Loucy (cell line): ENCODE data around the gene DBET.
"Not testable (repeated sequence)": the region's sequence is repeated elsewhere in the genome, so short reads cannot be mapped to it uniquely, and the experiment has no call there.

Experiments
- H2AFZ ChIP-seq: fragments of 200-600 bp; sonication (generic); 2 replicates; pipeline ENCODE4 v1.6.0; 2016; ENCODE audit warnings: antibody characterized with exemption, mild to moderate bottlenecking, low read length, moderate library complexity
- H3F3A ChIP-seq: fragments of 200-600 bp; 2 replicates; pipeline ENCODE4 v1.6.0; 2016; ENCODE audit warnings: antibody characterized with exemption, low read depth, mild to moderate bottlenecking
- H3K27me3 ChIP-seq: fragments of 200-600 bp; sonication (generic); 2 replicates; pipeline ENCODE4 v1.6.1; 2014; ENCODE audit warnings: low read length, mild to moderate bottlenecking; ENCODE audit not compliant: insufficient read depth, poor library complexity, severe bottlenecking
- H3K36me3 ChIP-seq: fragments of 200-600 bp; sonication (generic); 2 replicates; pipeline ENCODE4 v1.6.1; 2016; ENCODE audit warnings: low read length; ENCODE audit not compliant: insufficient read depth
- H3K4me1 ChIP-seq: fragments of 200-600 bp; sonication (generic); 2 replicates; pipeline ENCODE4 v1.5.1; 2014; ENCODE audit warnings: low read length, mild to moderate bottlenecking; ENCODE audit not compliant: insufficient read depth, poor library complexity, severe bottlenecking
- H3K4me2 ChIP-seq: fragments of 200-600 bp; sonication (generic); 2 replicates; pipeline ENCODE4 v1.6.0; 2014; ENCODE audit warnings: antibody characterized with exemption, low read length, low read depth, mild to moderate bottlenecking; ENCODE audit not compliant: poor library complexity, severe bottlenecking
- H3K4me3 ChIP-seq: fragments of 200-600 bp; sonication (generic); 2 replicates; pipeline ENCODE4 v1.5.1; 2014; ENCODE audit warnings: low read length, mild to moderate bottlenecking, mixed read lengths; ENCODE audit not compliant: poor library complexity, severe bottlenecking
- H3K79me2 ChIP-seq: fragments of 200-600 bp; sonication (generic); 2 replicates; pipeline ENCODE4 v1.6.1; 2014; ENCODE audit warnings: low read length; ENCODE audit not compliant: insufficient read depth
- H3K9ac ChIP-seq: fragments of 200-600 bp; sonication (generic); 2 replicates; pipeline ENCODE4 v1.6.0; 2014; ENCODE audit warnings: mild to moderate bottlenecking, low read depth, low read length, moderate library complexity; ENCODE audit not compliant: poor library complexity, severe bottlenecking
- H3K9me2 ChIP-seq: fragments of 200-600 bp; sonication (generic); replicated peaks from 2 replicates; pipeline ENCODE4 v1.6.1; 2016; ENCODE audit warnings: low read depth, low read length, mixed read lengths
- H3K9me3 ChIP-seq: fragments of 200-600 bp; sonication (generic); 2 replicates; pipeline ENCODE4 v1.6.1; 2014; ENCODE audit warnings: mild to moderate bottlenecking, antibody characterized with exemption, low read length, low read depth; ENCODE audit not compliant: insufficient read depth
- H4K20me1 ChIP-seq: fragments of 200-600 bp; sonication (generic); 2 replicates; pipeline ENCODE4 v1.6.0; 2014; ENCODE audit warnings: antibody characterized with exemption, low read length, mild to moderate bottlenecking; ENCODE audit not compliant: insufficient read depth, poor library complexity, severe bottlenecking

Gene DBET

GRCh38 chr4:190027156-190027555 is 37.1 kb upstream of the DBET start, which contains the start of gene FRG2:
Gene FRG2, minus strand, starts transcription at chr4:190027256. Its CDS starts 52 bp downstream, at chr4:190027204.
- H3K27me3 ChIP-seq, H3K9me3 ChIP-seq, H3K36me3 ChIP-seq, H3K9me2 ChIP-seq, H4K20me1 ChIP-seq, H2AFZ ChIP-seq, H3K9ac ChIP-seq, H3K79me2 ChIP-seq, H3K4me2 ChIP-seq, H3K4me3 ChIP-seq, H3K4me1 ChIP-seq, H3F3A ChIP-seq: not testable (repeated sequence)

- not testable (repeated sequence) for H3K4me3 ChIP-seq, H3K4me2 ChIP-seq, H3K36me3 ChIP-seq, H3K9me2 ChIP-seq, H3K27me3 ChIP-seq, H3K9ac ChIP-seq, H2AFZ ChIP-seq, H3K79me2 ChIP-seq, H3F3A ChIP-seq, H3K4me1 ChIP-seq, H4K20me1 ChIP-seq, H3K9me3 ChIP-seq
These were observed 33.0 kb upstream of the DBET start for GRCh38 chr4:190031264-190031663.

GRCh38 chr4:190037704-190038388 is 26.5 kb upstream of the DBET start:
- not testable (repeated sequence) for H3K9me2 ChIP-seq, H2AFZ ChIP-seq, H3K36me3 ChIP-seq, H3K4me2 ChIP-seq, H3K4me3 ChIP-seq, H3K9me3 ChIP-seq, H3K27me3 ChIP-seq, H3K9ac ChIP-seq, H3F3A ChIP-seq, H3K79me2 ChIP-seq, H3K4me1 ChIP-seq, H4K20me1 ChIP-seq

- H3K9ac ChIP-seq, H3K4me2 ChIP-seq, H3K4me1 ChIP-seq, H3K4me3 ChIP-seq, H3K9me3 ChIP-seq, H3K36me3 ChIP-seq, H3K9me2 ChIP-seq, H3F3A ChIP-seq, H3K27me3 ChIP-seq, H3K79me2 ChIP-seq, H2AFZ ChIP-seq, H4K20me1 ChIP-seq: not testable (repeated sequence)
These were observed 23.4 kb upstream of the DBET start for GRCh38 chr4:190040873-190041272.

DNA sequence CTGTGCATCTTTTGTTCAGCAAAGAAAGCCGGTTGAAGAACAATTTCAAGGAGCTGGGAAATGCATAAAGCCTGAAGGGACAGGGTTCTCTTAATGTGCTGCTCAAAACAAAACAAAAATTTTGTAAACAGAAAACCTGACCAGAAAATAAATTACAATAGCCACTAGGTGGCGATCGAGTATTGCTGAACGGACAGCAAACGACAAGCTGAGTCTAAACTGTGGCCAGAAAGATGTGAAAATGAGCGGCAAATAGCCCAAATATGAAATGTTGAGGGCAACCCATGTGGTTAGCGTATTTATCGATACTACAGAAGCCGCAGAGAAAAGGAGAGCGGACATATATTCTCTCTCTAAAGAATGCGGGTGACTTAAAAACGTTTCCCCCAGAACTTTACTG is 16.7 kb upstream of the DBET start:
- H3K4me1 ChIP-seq, H3K4me2 ChIP-seq, H3K27me3 ChIP-seq, H3F3A ChIP-seq, H2AFZ ChIP-seq, H4K20me1 ChIP-seq, H3K79me2 ChIP-seq, H3K9me2 ChIP-seq, H3K9ac ChIP-seq, H3K36me3 ChIP-seq, H3K4me3 ChIP-seq, H3K9me3 ChIP-seq: not testable (repeated sequence)

DNA sequence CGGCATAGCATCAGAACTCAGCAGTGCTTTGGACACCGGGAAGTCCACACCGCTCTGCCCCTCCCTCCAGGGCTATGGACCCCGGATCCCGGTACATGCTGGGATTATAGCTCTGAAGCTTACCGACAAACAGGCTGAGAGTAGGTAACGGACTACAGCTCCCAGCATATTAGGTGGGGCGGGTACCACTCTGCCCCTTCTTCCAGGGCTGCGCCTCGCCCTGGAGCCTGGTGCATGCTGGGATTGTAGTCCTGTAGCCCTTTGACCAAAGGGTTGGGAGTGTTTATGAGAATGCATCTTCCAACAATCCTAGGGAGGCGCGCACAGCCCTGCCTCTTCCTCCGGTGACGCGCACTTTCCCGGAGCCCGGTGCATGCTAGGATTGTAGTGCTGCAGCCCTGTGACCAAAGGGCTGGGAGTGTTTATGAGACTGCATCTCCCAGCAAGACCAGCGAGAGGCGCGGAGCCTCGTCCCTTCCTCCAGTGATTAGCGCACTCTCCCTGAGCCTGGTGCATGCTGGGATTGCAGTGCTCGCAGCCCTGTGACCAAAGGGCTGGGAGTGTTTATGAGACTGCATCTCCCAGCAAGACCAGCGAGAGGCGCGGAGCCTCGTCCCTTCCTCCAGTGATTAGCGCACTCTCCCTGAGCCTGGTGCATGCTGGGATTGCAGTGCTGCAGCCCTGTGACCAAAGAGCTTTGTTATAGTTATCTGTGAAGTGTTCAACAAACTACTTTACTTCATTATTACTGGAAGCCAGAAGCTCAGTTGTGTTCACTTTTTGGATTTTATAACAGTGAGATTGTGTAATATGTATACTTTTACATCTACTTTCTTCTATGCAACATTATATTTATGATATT is 14.7 kb upstream of the DBET start:
- not testable (repeated sequence) for H3K36me3 ChIP-seq, H3F3A ChIP-seq, H3K4me1 ChIP-seq, H3K9me2 ChIP-seq, H4K20me1 ChIP-seq, H3K79me2 ChIP-seq, H3K27me3 ChIP-seq, H3K4me3 ChIP-seq, H3K9ac ChIP-seq, H3K4me2 ChIP-seq, H2AFZ ChIP-seq, H3K9me3 ChIP-seq

DNA sequence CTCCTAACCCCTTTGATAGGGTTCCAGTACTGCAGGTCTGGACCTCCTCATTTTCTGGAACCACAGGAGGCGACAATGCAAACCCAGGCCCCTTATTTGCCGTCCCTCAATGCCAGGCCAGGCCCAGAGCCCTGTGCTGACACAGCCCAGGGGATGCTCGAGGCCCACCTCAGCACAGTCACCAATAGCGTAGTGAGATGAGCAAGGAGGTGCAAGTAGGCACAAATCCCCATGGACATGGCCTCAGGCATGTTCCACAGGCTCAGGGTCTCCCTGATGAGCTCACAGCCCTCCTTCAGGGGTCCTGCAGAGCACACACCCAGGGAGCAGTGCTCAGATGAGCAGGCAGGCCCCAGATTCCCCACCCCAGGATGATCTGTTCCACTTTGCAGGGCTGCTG is 5.3 kb upstream of the DBET start:
- H3K9me3 ChIP-seq, H3K79me2 ChIP-seq, H3K4me2 ChIP-seq, H3K27me3 ChIP-seq, H3K9me2 ChIP-seq, H3K36me3 ChIP-seq, H3K9ac ChIP-seq, H3F3A ChIP-seq, H3K4me1 ChIP-seq, H2AFZ ChIP-seq, H3K4me3 ChIP-seq, H4K20me1 ChIP-seq: not testable (repeated sequence)
